CD4-positive, alpha-beta T cell (primary cell): ENCODE data around the gene LRRC26. TPM values are rescaled to one million over a fixed set of nuclear protein-coding genes. Genes with fewer than 3 reads are reported as not detected.

Experiments
- ATAC-seq: fragments of 200-7000 bp; cut with Tn5 transposase; one replicate; pipeline ENCODE4 v1.10.0; 2022; ENCODE audit warnings: mild to moderate bottlenecking; ENCODE audit not compliant: poor library complexity
- CTCF ChIA-PET: fragments of 350-600 bp; sonication (Branson Sonifier 250); formaldehyde crosslinking; loops from one replicate; lab custom pipeline; 2021; ENCODE audit warnings: antibody characterized with exemption, inconsistent platforms; lab: Charles Lee
- POLR2A ChIA-PET: fragments of 350-600 bp; sonication (Branson Sonifier 250); formaldehyde crosslinking; loops from one replicate; lab custom pipeline; 2021; ENCODE audit warnings: antibody characterized with exemption, inconsistent platforms; lab: Charles Lee
- DNase-seq, 14 experiments: peaks; one replicate each; pipeline ENCODE4 v3.0.0-alpha.2; 2013 to 2020; ENCODE audit warnings: mixed read lengths in 2 of 14
- H3K27ac ChIP-seq, 2 donors: one replicate each; pipeline versions ENCODE4 v1.5.1 to v1.7.0; 2013; ENCODE audit warnings: low read length in 2 of 2, low read depth in 1 of 2, mild to moderate bottlenecking in 1 of 2
- H3K27me3 ChIP-seq, 2 experiments: 1 replicate in 1 of 2; 2 replicates in 1 of 2; pipeline versions ENCODE4 v1.6.1 to v1.7.0; 2013; ENCODE audit warnings: low read length in 2 of 2, control low read depth in 1 of 2, mild to moderate bottlenecking in 1 of 2, moderate library complexity in 1 of 2; ENCODE audit not compliant: insufficient read depth in 2 of 2, control insufficient read depth in 1 of 2
- H3K36me3 ChIP-seq: one replicate; pipeline ENCODE4 v1.6.1; 2013; ENCODE audit warnings: low read length, control low read depth; ENCODE audit not compliant: insufficient read depth
- H3K4me1 ChIP-seq: one replicate; pipeline ENCODE4 v1.6.1; 2013; ENCODE audit warnings: low read length, control low read depth; ENCODE audit not compliant: insufficient read depth
- H3K4me3 ChIP-seq: one replicate; pipeline ENCODE4 v1.5.1; 2013; ENCODE audit warnings: mild to moderate bottlenecking, low read length, moderate library complexity
- H3K9me3 ChIP-seq, 2 experiments: 1 replicate in 1 of 2; 2 replicates in 1 of 2; pipeline versions ENCODE4 v1.6.1 to v1.7.0; 2013; ENCODE audit warnings: low read length in 2 of 2, mild to moderate bottlenecking in 2 of 2, control low read depth in 1 of 2, moderate library complexity in 1 of 2; ENCODE audit not compliant: control insufficient read depth in 1 of 2, insufficient read depth in 1 of 2
- H3K27ac Mint-ChIP-seq: one replicate; pipeline ENCODE4 v1.8.0; 2020; ENCODE audit warnings: mixed read lengths
- H3K27me3 Mint-ChIP-seq: one replicate; pipeline ENCODE4 v1.8.0; 2021; ENCODE audit warnings: mixed read lengths
- H3K36me3 Mint-ChIP-seq: one replicate; pipeline ENCODE4 v1.8.0; 2021; ENCODE audit warnings: low read depth, mixed read lengths
- H3K4me1 Mint-ChIP-seq: one replicate; pipeline ENCODE4 v1.8.0; 2021; ENCODE audit warnings: low read depth, mixed read lengths
- H3K4me3 Mint-ChIP-seq: one replicate; pipeline ENCODE4 v1.8.0; 2020; ENCODE audit warnings: mild to moderate bottlenecking, mixed read lengths
- H3K9me3 Mint-ChIP-seq: one replicate; pipeline ENCODE4 v1.8.0; 2020; ENCODE audit warnings: mixed read lengths
- CTCF ChIP-seq: fragments of 200-600 bp; IDR thresholded peaks from one replicate; pipeline ENCODE4 v1.8.0; 2022; ENCODE audit warnings: antibody characterized with exemption, mild to moderate bottlenecking
- intact Hi-C, 2 experiments: fragments of 100-400 bp; cut with DNase I in 1 of 2; cut with micrococcal nuclease in 1 of 2; formaldehyde crosslinking; loops; one replicate each; pipeline versions ENCODE4 v1.15.1 to v1.9.0; 2023 to 2025; cut with DNase I, micrococcal nuclease
- total RNA-seq, 174 experiments: library from RNA in 2 of 174; stranded (reverse) in 2 of 174; gene quantifications; one replicate each; pipeline ENCODE4 v1.2.3 and lab custom pipeline; 2021 to 2026

The LRRC26 gene
- total RNA-seq, 2 experiments from 2014 or later: not detected

- H3K27me3 ChIP-seq: peaks cover 48 to 66% of the 10 kb centered on the region in 2 experiments
- ChIA-PET CTCF (no interaction called here), POLR2A (no interaction called here)
These were observed 1.5 kb upstream of the LRRC26 start for GRCh38 chr9:137171149-137171900.

DNA sequence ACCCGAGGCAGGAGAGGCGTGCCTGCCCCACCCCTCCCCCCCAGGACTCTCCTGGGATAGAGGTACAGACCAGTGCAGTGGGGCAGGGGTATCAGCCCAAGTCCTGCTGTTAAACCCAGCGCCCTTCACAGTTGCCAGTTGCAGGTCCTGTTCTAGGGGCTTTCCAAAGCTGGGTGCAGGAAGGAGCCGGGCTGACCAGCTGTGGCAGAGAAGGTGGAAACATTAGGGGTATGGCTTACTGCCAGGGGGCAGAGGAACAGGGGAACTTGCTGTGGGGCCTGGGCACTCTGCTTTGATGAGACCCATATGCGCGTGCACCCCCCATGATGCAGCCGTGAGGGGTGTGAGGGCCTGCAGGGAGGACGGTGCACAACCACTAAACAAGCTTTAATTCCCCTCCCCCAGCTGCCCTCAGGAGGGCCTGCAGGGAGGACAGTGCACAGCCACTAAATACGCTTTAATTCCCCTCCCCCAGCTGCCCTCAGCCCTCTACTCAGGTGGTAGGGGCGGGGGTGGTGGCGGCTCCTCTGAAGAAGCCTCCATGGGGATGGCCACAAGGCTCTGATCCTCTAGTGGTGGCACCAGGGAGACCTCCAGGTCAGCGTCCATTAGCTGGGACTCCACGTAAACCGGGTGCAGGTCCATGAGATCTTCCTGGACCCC lies 766 bp upstream of the LRRC26 start:
- intact Hi-C loops: loop anchor here in 1 of 2 experiments (10.0 kb wide), 1 partner anchor 46 kb away; no protein-coding TSS in a partner anchor
- peaks cover 25% of the 10 kb centered on the region for H3K27me3 Mint-ChIP-seq
- Histone ChIP-seq H3K27ac (no peak overlapping the region), H3K4me3 (no peak overlapping the region), H3K4me1 (peaks cover 23% of the 10 kb centered on the region), H3K36me3 (no peaks in the 10 kb centered on the region), H3K9me3 (peaks cover 0 to 42% of the 10 kb centered on the region in 2 experiments), H3K27me3 (peaks cover 55 to 74% of the 10 kb centered on the region in 2 experiments)
- DNase-seq (no peak), ATAC-seq (no peak)
- no peak overlapping the region for H3K4me3 Mint-ChIP-seq
- H3K9me3 Mint-ChIP-seq: no peaks in the 10 kb centered on the region
- no peak overlapping the region for H3K27ac Mint-ChIP-seq
- ChIA-PET POLR2A (no interaction called here), CTCF (no interaction called here)
- no peaks in the 10 kb centered on the region for H3K36me3 Mint-ChIP-seq
- TF ChIP-seq CTCF: no peak
- no peaks in the 10 kb centered on the region for H3K4me1 Mint-ChIP-seq

More at GRCh38 chr9:137171149-137171900, 1.5 kb upstream of the LRRC26 start:
- Mint-ChIP-seq H3K36me3 (no peaks in the 10 kb centered on the region), H3K4me3 (no peak overlapping the region), H3K9me3 (no peaks in the 10 kb centered on the region), H3K27ac (no peak overlapping the region), H3K4me1 (peaks cover 4% of the 10 kb centered on the region), H3K27me3 (peaks cover 19% of the 10 kb centered on the region)
- no peak for TF ChIP-seq CTCF
- ATAC-seq (no peak), DNase-seq (no peak)
- peaks cover 0 to 35% of the 10 kb centered on the region in 2 experiments for H3K9me3 ChIP-seq
- H3K36me3 ChIP-seq: no peaks in the 10 kb centered on the region
- intact Hi-C loops: loop anchor here in 1 of 2 experiments (10.0 kb wide), 1 partner anchor 47 kb away; no protein-coding TSS in a partner anchor
- H3K4me1 ChIP-seq: peaks cover 26% of the 10 kb centered on the region
- H3K4me3 ChIP-seq: no peak overlapping the region
- no peak overlapping the region for H3K27ac ChIP-seq

- peaks cover 12% of the 10 kb centered on the region for H3K4me1 ChIP-seq
- no peak overlapping the region for H3K4me3 ChIP-seq
- peak; percentile 34 for ATAC-seq
- no peak overlapping the region for H3K27ac ChIP-seq
- H3K9me3 ChIP-seq: peaks cover 0 to 48% of the 10 kb centered on the region in 2 experiments
- no peaks in the 10 kb centered on the region for H3K36me3 ChIP-seq
- Mint-ChIP-seq H3K36me3 (no peaks in the 10 kb centered on the region), H3K4me3 (peak overlapping the region; percentile 38), H3K27me3 (peaks cover 36% of the 10 kb centered on the region), H3K9me3 (no peaks in the 10 kb centered on the region), H3K4me1 (no peaks in the 10 kb centered on the region), H3K27ac (no peak overlapping the region)
- ChIA-PET POLR2A (no interaction called here), CTCF (no interaction called here)
- peaks cover 70 to 84% of the 10 kb centered on the region in 2 experiments for H3K27me3 ChIP-seq
- no peak for TF ChIP-seq CTCF
- intact Hi-C loops: no loop called here
- peak in 1 of 14 experiments; percentile 38 for DNase-seq
These were observed 671 bp downstream of the LRRC26 start for GRCh38 chr9:137168904-137169856.
